Erythroblast (primary cell): ENCODE measurements around the gene KIAA1549.

Experiments
- GATA1 ChIP-seq: IDR thresholded peaks from 2 replicates; pipeline ENCODE4 v1.6.1; 2011; ENCODE audit warnings: low read depth, mild to moderate bottlenecking, control low read depth, low read length, moderate library complexity
- POLR2A ChIP-seq: IDR thresholded peaks from 2 replicates; pipeline ENCODE4 v1.6.1; 2011; ENCODE audit warnings: mild to moderate bottlenecking, low read length

- TF ChIP-seq POLR2A: no peak
- no peak for TF ChIP-seq GATA1
These were observed 28.4 kb downstream of the KIAA1549 start for GRCh38 chr7:138952791-138953190.
